BJ (cell line): ENCODE data around the gene PLEK. TPM values are rescaled to one million over a fixed set of nuclear protein-coding genes. Genes with fewer than 3 reads are reported as not detected.

Experiments used
- CTCF ChIA-PET: fragments of 350-600 bp; formaldehyde crosslinking; extraction: SDS; loops from one replicate; lab custom pipeline; 2021; ENCODE audit warnings: antibody characterized with exemption, inconsistent platforms; lab: Yijun Ruan, JAX
- POLR2A ChIA-PET: fragments of 300-600 bp; sonication (Branson Sonifier 250); formaldehyde crosslinking; extraction: SDS; loops from one replicate; lab custom pipeline; 2021; ENCODE audit warnings: antibody characterized with exemption; lab: Charles Lee
- DNase-seq: peaks from one replicate; pipeline ENCODE4 v3.0.0-alpha.2; 2011; ENCODE audit warnings: low read depth
- H3K27me3 ChIP-seq: 2 replicates; pipeline ENCODE4 v1.6.0; 2011; ENCODE audit warnings: low read length; ENCODE audit not compliant: control insufficient read depth, insufficient read depth
- H3K36me3 ChIP-seq: 2 replicates; pipeline ENCODE4 v1.5.1; 2011; ENCODE audit warnings: low read length; ENCODE audit not compliant: control insufficient read depth, insufficient read depth
- H3K4me3 ChIP-seq: 2 replicates; pipeline ENCODE4 v1.5.1; 2011; ENCODE audit warnings: low read depth, mild to moderate bottlenecking, control low read depth, low read length
- CTCF ChIP-seq: IDR thresholded peaks from 2 replicates; pipeline ENCODE4 v1.5.1; 2011; ENCODE audit warnings: low read depth, mild to moderate bottlenecking, control low read depth, inconsistent platforms, low read length, moderate library complexity; ENCODE audit not compliant: insufficient read depth
- polyA plus RNA-seq: library from polyadenylated mRNA; depleted of rRNA; stranded (reverse); fragments of >200 nt; gene quantifications from 2 replicates; pipeline ENCODE4 v1.2.3, GENCODE V29; 2011

The PLEK gene
- polyA plus RNA-seq, 1 experiment, result not detected

GRCh38 chr2:68319398-68320117 is 45.5 kb upstream of the PLEK start, which contains the start of gene CNRIP1:
TSS of gene CNRIP1 (minus strand) at chr2:68319949. CDS start at chr2:68319400, 549 bp downstream.
- CTCF ChIA-PET, result interaction anchor here (0.9 to 1.6 kb wide), 9 partner anchors 10 to 276 kb away, joined by 3 to 7 read pairs (median 3); no protein-coding TSS in a partner anchor
- no peaks in the 10 kb centered on the region for H3K27me3 ChIP-seq
- peak within 1 kb of the TSS; percentile 93 for H3K4me3 ChIP-seq
- DNase-seq, result peak; percentile 46
- no peak for TF ChIP-seq CTCF
- POLR2A ChIA-PET, result interaction anchor here (0.5 to 1.3 kb wide), 3 partner anchors 10 to 70 kb away, joined by 3 to 6 read pairs (median 4); no protein-coding TSS in a partner anchor
- 0 out of 2 replicates have a peak, but pooled peaks cover 2% of the 10 kb centered on the region for H3K36me3 ChIP-seq

GRCh38 chr2:68320118-68320641 is 44.9 kb upstream of the PLEK start:
- Histone ChIP-seq H3K27me3 (no peaks in the 10 kb centered on the region), H3K4me3 (peak overlapping the region; percentile 93), H3K36me3 (0 out of 2 replicates have a peak, but pooled peaks cover 2% of the 10 kb centered on the region)
- ChIA-PET CTCF (interaction anchor here (0.9 to 1.6 kb wide), 9 partner anchors 11 to 275 kb away, joined by 3 to 7 read pairs (median 3); no protein-coding TSS in a partner anchor), POLR2A (interaction anchor here (0.5 to 1.3 kb wide), 3 partner anchors 10 to 84 kb away, joined by 3 to 4 read pairs (median 3); no protein-coding TSS in a partner anchor)
- no peak for DNase-seq
- TF ChIP-seq CTCF, result no peak

GRCh38 chr2:68325056-68325455 is 40.0 kb upstream of the PLEK start:
- ChIA-PET POLR2A (interaction anchor here (0.7 kb wide), 1 partner anchor 63 kb away, joined by 4 read pairs; no protein-coding TSS in a partner anchor), CTCF (no interaction called here)
- DNase-seq, result no peak
- Histone ChIP-seq H3K36me3 (no peaks in the 10 kb centered on the region), H3K4me3 (no peak overlapping the region), H3K27me3 (no peaks in the 10 kb centered on the region)
- TF ChIP-seq CTCF, result no peak

- Histone ChIP-seq H3K27me3 (no peaks in the 10 kb centered on the region), H3K36me3 (no peaks in the 10 kb centered on the region), H3K4me3 (no peak overlapping the region)
- no peak for DNase-seq
- ChIA-PET CTCF (interaction anchor here (0.6 kb wide), 1 partner anchor 92 kb away, joined by 3 read pairs; no protein-coding TSS in a partner anchor), POLR2A (no interaction called here)
- no peak for TF ChIP-seq CTCF
Measured at GRCh38 chr2:68328901-68329300, 36.2 kb upstream of the PLEK start.

GRCh38 chr2:68330691-68331090 is 34.4 kb upstream of the PLEK start:
- Histone ChIP-seq H3K36me3 (no peaks in the 10 kb centered on the region), H3K27me3 (no peaks in the 10 kb centered on the region), H3K4me3 (no peak overlapping the region)
- DNase-seq, result no peak
- ChIA-PET POLR2A (no interaction called here), CTCF (no interaction called here)
- TF ChIP-seq CTCF, result no peak
